ENCODE results near the gene LIN7A. TPM values are rescaled to one million over a fixed set of nuclear protein-coding genes. Genes with fewer than 3 reads are reported as not detected.
A peak's percentile ranks its signal among the peaks of the same experiment; 100 is the strongest.

Gene LIN7A
- total and polyA plus RNA-seq, 9 donors = 2.6 to 13.1 (median 6.6) TPM

DNA sequence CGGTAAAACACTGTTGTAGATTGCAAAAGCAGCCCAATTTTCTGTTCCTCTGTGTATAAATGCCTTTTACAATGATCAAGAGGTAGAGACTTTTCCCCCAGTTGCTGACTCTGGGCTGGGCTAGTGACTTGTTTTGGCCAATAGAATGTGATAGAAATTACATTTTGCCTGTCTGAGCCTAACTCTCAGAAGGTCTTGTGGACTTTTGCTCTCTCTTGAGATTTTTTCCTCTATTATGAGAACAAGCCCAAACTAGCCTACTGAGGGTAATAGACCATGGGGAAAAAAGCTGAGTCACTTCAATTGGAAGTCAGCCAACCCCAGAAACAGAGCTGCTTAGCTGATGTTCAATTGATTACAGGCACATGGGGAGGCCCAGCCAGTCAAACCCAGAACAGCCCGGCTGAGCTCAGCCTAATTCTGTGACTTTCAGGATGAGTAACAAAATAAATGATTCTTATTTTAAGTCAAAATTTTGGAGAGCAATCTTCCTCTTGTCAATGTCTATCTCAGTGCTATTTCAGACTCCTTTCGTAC lies 159.7 kb downstream of the LIN7A start:
- Histone ChIP-seq H3K27ac (no peak overlapping the region), H3K9me3 (no peaks in the 10 kb centered on the region), H3K4me1 (ENCODE audit: insufficient read depth) (no peaks in the 10 kb centered on the region), H3K36me3 (no peaks in the 10 kb centered on the region), H3K27me3 (no peaks in the 10 kb centered on the region), H3K4me3 (no peak overlapping the region)
- 78 to 81% (median 78%) methylated on average over 3 of the region's 3 CpGs for WGBS, 3 donors
- TF ChIP-seq EP300 (IDR thresholded peaks at IDR 0.05) (no peak), POLR2A (IDR thresholded peaks at IDR 0.05) (no peak)
- TF ChIP-seq, protein P1, sequence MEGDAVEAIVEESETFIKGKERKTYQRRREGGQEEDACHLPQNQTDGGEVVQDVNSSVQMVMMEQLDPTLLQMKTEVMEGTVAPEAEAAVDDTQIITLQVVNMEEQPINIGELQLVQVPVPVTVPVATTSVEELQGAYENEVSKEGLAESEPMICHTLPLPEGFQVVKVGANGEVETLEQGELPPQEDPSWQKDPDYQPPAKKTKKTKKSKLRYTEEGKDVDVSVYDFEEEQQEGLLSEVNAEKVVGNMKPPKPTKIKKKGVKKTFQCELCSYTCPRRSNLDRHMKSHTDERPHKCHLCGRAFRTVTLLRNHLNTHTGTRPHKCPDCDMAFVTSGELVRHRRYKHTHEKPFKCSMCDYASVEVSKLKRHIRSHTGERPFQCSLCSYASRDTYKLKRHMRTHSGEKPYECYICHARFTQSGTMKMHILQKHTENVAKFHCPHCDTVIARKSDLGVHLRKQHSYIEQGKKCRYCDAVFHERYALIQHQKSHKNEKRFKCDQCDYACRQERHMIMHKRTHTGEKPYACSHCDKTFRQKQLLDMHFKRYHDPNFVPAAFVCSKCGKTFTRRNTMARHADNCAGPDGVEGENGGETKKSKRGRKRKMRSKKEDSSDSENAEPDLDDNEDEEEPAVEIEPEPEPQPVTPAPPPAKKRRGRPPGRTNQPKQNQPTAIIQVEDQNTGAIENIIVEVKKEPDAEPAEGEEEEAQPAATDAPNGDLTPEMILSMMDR (IDR thresholded peaks at IDR 0.05) = no peak
- intact Hi-C loops (cut with DNase I) = no loop called here
- DNase-seq = peak in 1 of 5 donors; percentile 33

DNA sequence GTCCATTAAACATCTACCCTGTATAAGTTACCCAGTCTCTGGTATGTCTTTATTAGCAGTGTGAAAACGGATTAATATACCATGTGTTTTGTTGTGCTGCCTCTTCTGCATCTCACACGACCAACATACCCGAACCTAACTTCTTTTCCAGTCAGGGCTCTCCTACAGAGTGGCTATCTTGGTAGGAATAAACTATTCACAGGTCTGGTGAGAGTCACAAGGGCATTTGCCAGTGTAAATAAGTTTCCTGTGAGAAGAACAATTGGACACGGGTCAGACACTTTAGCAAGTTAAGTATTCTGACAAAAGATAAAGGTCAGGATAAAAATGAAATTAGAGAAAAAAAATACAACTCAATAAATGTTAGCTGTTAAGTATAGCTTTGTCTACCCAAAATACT lies 160.1 kb downstream of the LIN7A start:
- intact Hi-C loops (cut with DNase I) = no loop called here
- 87 to 92% (median 91%) methylated on average over 4 of the region's 4 CpGs for WGBS, 3 donors
- Histone ChIP-seq H3K4me3 (no peak overlapping the region), H3K27ac (no peak overlapping the region), H3K9me3 (no peaks in the 10 kb centered on the region), H3K36me3 (no peaks in the 10 kb centered on the region), H3K27me3 (no peaks in the 10 kb centered on the region), H3K4me1 (ENCODE audit: insufficient read depth) (no peaks in the 10 kb centered on the region)
- no peak for DNase-seq
- TF ChIP-seq, protein P1 (IDR thresholded peaks at IDR 0.05) = no peak
- no peak for TF ChIP-seq EP300 (IDR thresholded peaks at IDR 0.05)

DNA sequence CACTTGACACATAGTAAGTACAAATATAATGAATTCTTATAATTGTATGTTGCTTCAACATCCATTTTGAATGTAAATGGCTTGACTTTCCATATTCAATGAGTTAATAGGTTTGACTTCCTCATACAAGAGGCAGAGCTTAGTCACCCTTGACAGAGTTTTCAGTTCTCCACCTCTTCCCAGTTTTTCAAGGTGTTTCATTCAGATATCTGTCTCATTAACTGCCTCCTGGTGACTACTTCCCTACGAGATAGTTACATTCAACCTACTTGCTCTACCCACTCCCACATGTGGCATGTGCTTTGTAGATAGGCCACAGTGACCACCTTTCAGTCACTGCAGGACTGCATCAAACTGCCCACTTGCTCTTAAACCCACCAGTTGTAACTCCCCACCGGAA lies 161.0 kb downstream of the LIN7A start:
- H3K27me3 ChIP-seq = no peaks in the 10 kb centered on the region
- no peak overlapping the region for H3K4me3 ChIP-seq
- H3K27ac ChIP-seq = no peak overlapping the region
- TF ChIP-seq POLR2A (IDR thresholded peaks at IDR 0.05) (no peak), EP300 (IDR thresholded peaks at IDR 0.05) (no peak)
- TF ChIP-seq, protein P1 (IDR thresholded peaks at IDR 0.05) = no peak
- 92 to 95% (median 92%) methylated on average over 2 of the region's 2 CpGs for WGBS, 3 donors
- H3K9me3 ChIP-seq = no peaks in the 10 kb centered on the region
- no peak for DNase-seq
- no peaks in the 10 kb centered on the region for H3K4me1 ChIP-seq (ENCODE audit: insufficient read depth)
- intact Hi-C loops (cut with DNase I) = no loop called here
- H3K36me3 ChIP-seq = no peaks in the 10 kb centered on the region

DNA sequence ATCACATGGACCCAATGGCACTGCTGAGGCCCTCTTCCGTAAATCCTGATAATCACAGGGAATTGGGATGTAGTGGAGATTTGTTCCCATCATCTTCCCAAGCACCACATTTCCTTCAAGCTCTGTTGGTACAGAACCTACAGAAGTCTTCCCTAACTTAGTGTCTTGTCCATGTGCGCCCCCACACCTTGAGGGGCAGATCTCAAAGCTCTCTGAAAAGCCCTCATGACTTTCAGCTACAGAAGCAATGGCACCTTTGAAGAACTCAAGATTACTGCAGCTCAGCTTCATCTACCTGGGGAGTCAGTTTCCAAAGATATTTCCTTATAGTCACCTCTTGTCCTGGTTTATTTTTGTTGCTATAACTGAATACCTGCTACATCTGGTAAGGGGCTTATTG lies 166.8 kb downstream of the LIN7A start:
- TF ChIP-seq EP300 (IDR thresholded peaks at IDR 0.05) (no peak), POLR2A (IDR thresholded peaks at IDR 0.05) (no peak)
- TF ChIP-seq, protein P1 (IDR thresholded peaks at IDR 0.05) = no peak
- Histone ChIP-seq H3K27ac (no peak overlapping the region), H3K9me3 (no peaks in the 10 kb centered on the region), H3K4me1 (ENCODE audit: insufficient read depth) (no peaks in the 10 kb centered on the region), H3K36me3 (no peaks in the 10 kb centered on the region), H3K4me3 (no peak overlapping the region), H3K27me3 (no peaks in the 10 kb centered on the region)
- intact Hi-C loops (cut with DNase I) = no loop called here
- 95 to 96% (median 95%) methylated on average over 2 of the region's 2 CpGs for WGBS, 3 donors
- DNase-seq = no peak
